ENCODE data around the gene FARP1.

- TF ChIP-seq POLR2AphosphoS5 (IDR thresholded peaks at IDR 0.05; ENCODE audit: borderline replicate concordance, low read depth, low read length) = no peak
- no peak for TF ChIP-seq EZH2 (IDR thresholded peaks at IDR 0.05)
Observed at GRCh38 chr13:98099627-98100026, 43.3 kb upstream of the FARP1 start.

Data from SK-N-MC (cell line).